Smooth muscle cell (in vitro differentiated cells): ENCODE data around the gene OSBPL8. TPM values are rescaled to one million over a fixed set of nuclear protein-coding genes. Genes with fewer than 3 reads are reported as not detected.

ENCODE experiments used
- DNase-seq: peaks from one replicate; lab custom pipeline; 2025; ENCODE audit not compliant: unreplicated experiment; lab: John Stamatoyannopoulos, UW
- H2AFZ ChIP-seq: fragments of 200-600 bp; sonication (generic); 2 replicates; pipeline ENCODE4 v1.6.0; 2016; ENCODE audit warnings: antibody characterized with exemption, low read depth, mild to moderate bottlenecking
- H3F3A ChIP-seq: fragments of 200-600 bp; sonication (generic); 2 replicates; pipeline ENCODE4 v1.6.0; 2017; ENCODE audit warnings: antibody characterized with exemption, low read depth
- H3K27ac ChIP-seq: fragments of 200-600 bp; sonication (generic); 2 replicates; pipeline ENCODE4 v1.5.1; 2016; ENCODE audit warnings: low read depth, mild to moderate bottlenecking
- H3K27me3 ChIP-seq: fragments of 200-600 bp; sonication (generic); 2 replicates; pipeline ENCODE4 v1.6.1; 2016; ENCODE audit warnings: low read depth, mild to moderate bottlenecking
- H3K36me3 ChIP-seq: fragments of 200-600 bp; sonication (generic); 2 replicates; pipeline ENCODE4 v1.5.1; 2016; ENCODE audit warnings: low read depth
- H3K4me1 ChIP-seq: fragments of 200-600 bp; sonication (generic); 2 replicates; pipeline ENCODE4 v1.5.1; 2016; ENCODE audit warnings: low read depth
- H3K4me2 ChIP-seq: fragments of 200-600 bp; sonication (generic); 2 replicates; pipeline ENCODE4 v1.6.0; 2016; ENCODE audit warnings: mild to moderate bottlenecking
- H3K4me3 ChIP-seq: fragments of 200-600 bp; sonication (generic); 2 replicates; pipeline ENCODE4 v1.5.1; 2016; ENCODE audit warnings: mild to moderate bottlenecking
- H3K79me2 ChIP-seq: fragments of 200-600 bp; sonication (generic); 2 replicates; pipeline ENCODE4 v1.6.0; 2016; ENCODE audit warnings: low read depth, mild to moderate bottlenecking
- H3K9ac ChIP-seq: fragments of 200-600 bp; sonication (generic); 2 replicates; pipeline ENCODE4 v1.6.0; 2016; ENCODE audit warnings: low read depth
- H3K9me3 ChIP-seq: fragments of 200-600 bp; sonication (generic); replicated peaks from 2 replicates; pipeline ENCODE4 v1.5.1; 2016; ENCODE audit warnings: low read depth
- H4K20me1 ChIP-seq: fragments of 200-600 bp; sonication (generic); 2 replicates; pipeline ENCODE4 v1.6.0; 2016; ENCODE audit warnings: low read depth
- CTCF ChIP-seq: fragments of 200-600 bp; sonication (generic); IDR thresholded peaks from 2 replicates; pipeline ENCODE4 v1.5.1; 2017; ENCODE audit warnings: borderline replicate concordance, mild to moderate bottlenecking, antibody characterized with exemption; ENCODE audit not compliant: insufficient read depth, poor library complexity, severe bottlenecking
- WGBS: methylation state at CpG from one replicate; pipeline ENCODE4 v1.1.7; 2016; ENCODE audit warnings: low lambda C conversion rate; 5-methylcytosine and 5-hydroxymethylcytosine counted together
- polyA plus RNA-seq: library from polyadenylated mRNA; unstranded; fragments of >200 nt; fragmentation: Nextera tagmentation; extraction: Ambion mirVana; gene quantifications from 2 replicates; pipeline ENCODE4 v1.2.1, GENCODE V29; 2016
- total RNA-seq: library from RNA; depleted of rRNA; stranded (reverse); fragments of >200 nt; gene quantifications from 2 replicates; pipeline ENCODE4 v1.2.3, GENCODE V29; 2014

Gene OSBPL8
- total and polyA plus RNA-seq, 2 experiments from 2014 or later, result 32.0 to 108 TPM

- Histone ChIP-seq H3K4me1 (peaks cover 13% of the 10 kb centered on the region), H3K79me2 (peaks cover 87% of the 10 kb centered on the region), H3K9me3 (peaks cover 11% of the 10 kb centered on the region), H2AFZ (no peak overlapping the region), H3K4me2 (no peak overlapping the region), H3F3A (no peaks in the 10 kb centered on the region), H3K4me3 (peak overlapping the region; percentile 15), H4K20me1 (peaks cover 45% of the 10 kb centered on the region), H3K27ac (no peak overlapping the region), H3K27me3 (no peaks in the 10 kb centered on the region), H3K9ac (no peak overlapping the region), H3K36me3 (no peaks in the 10 kb centered on the region)
- 88% methylated on average over 2 of the region's 2 CpGs for whole genome bisulfite sequencing
- no peak for DNase-seq
- TF ChIP-seq CTCF, result no peak
These were observed 139.3 kb downstream of the OSBPL8 start for GRCh38 chr12:76420222-76420621.

GRCh38 chr12:76417116-76417515, 142.5 kb downstream of the OSBPL8 start:
- Histone ChIP-seq H3K27ac (no peak overlapping the region), H3K79me2 (peaks cover 77% of the 10 kb centered on the region), H2AFZ (no peak overlapping the region), H3K4me1 (peaks cover 5% of the 10 kb centered on the region), H3K36me3 (no peaks in the 10 kb centered on the region), H4K20me1 (peaks cover 39% of the 10 kb centered on the region), H3K9ac (no peak overlapping the region), H3K4me3 (no peak overlapping the region), H3K27me3 (no peaks in the 10 kb centered on the region), H3K4me2 (no peak overlapping the region), H3K9me3 (no peaks in the 10 kb centered on the region), H3F3A (no peaks in the 10 kb centered on the region)
- TF ChIP-seq CTCF, result no peak
- no peak for DNase-seq

GRCh38 chr12:76413121-76413520, 146.4 kb downstream of the OSBPL8 start:
- Histone ChIP-seq H3F3A (no peaks in the 10 kb centered on the region), H3K9ac (no peak overlapping the region), H3K4me1 (no peaks in the 10 kb centered on the region), H3K9me3 (no peaks in the 10 kb centered on the region), H2AFZ (no peak overlapping the region), H3K4me3 (no peak overlapping the region), H3K79me2 (peaks cover 53% of the 10 kb centered on the region), H4K20me1 (peaks cover 33% of the 10 kb centered on the region), H3K27me3 (no peaks in the 10 kb centered on the region), H3K27ac (no peak overlapping the region), H3K36me3 (no peaks in the 10 kb centered on the region), H3K4me2 (no peak overlapping the region)
- no peak for TF ChIP-seq CTCF
- 94% methylated on average over 4 of the region's 4 CpGs for WGBS
- DNase-seq, result no peak

GRCh38 chr12:76410781-76411180, 148.8 kb downstream of the OSBPL8 start:
- Histone ChIP-seq H3K4me1 (no peaks in the 10 kb centered on the region), H4K20me1 (peaks cover 26% of the 10 kb centered on the region), H3K4me2 (no peak overlapping the region), H3K27ac (no peak overlapping the region), H3K9ac (no peak overlapping the region), H2AFZ (no peak overlapping the region), H3F3A (no peaks in the 10 kb centered on the region), H3K79me2 (peaks cover 32% of the 10 kb centered on the region), H3K27me3 (no peaks in the 10 kb centered on the region), H3K4me3 (no peak overlapping the region), H3K9me3 (no peaks in the 10 kb centered on the region), H3K36me3 (no peaks in the 10 kb centered on the region)
- DNase-seq, result no peak
- 89% methylated on average over 5 of the region's 5 CpGs for WGBS
- no peak for TF ChIP-seq CTCF
